Chondrocyte (in vitro differentiated cells): ENCODE data around the gene IKZF5. TPM values are rescaled to one million over a fixed set of nuclear protein-coding genes. Genes with fewer than 3 reads are reported as not detected.

Experiments
- DNase-seq: peaks from one replicate; pipeline ENCODE4 v3.0.0; 2021; ENCODE audit warnings: mixed read lengths, low spot score
- H3K27ac Mint-ChIP-seq: one replicate; pipeline ENCODE4 v1.8.0; 2021; ENCODE audit warnings: mild to moderate bottlenecking, moderate library complexity, mixed read lengths; ENCODE audit not compliant: unreplicated experiment
- H3K27me3 Mint-ChIP-seq: 2 replicates; pipeline ENCODE4 v1.8.0; 2021; ENCODE audit warnings: low read depth, mixed read lengths
- H3K36me3 Mint-ChIP-seq: 2 replicates; pipeline ENCODE4 v1.8.0; 2021; ENCODE audit warnings: low read depth, mixed read lengths
- H3K4me1 Mint-ChIP-seq: 2 replicates; pipeline ENCODE4 v1.8.0; 2021; ENCODE audit warnings: low read depth, mild to moderate bottlenecking, mixed read lengths
- H3K4me3 Mint-ChIP-seq: one replicate; pipeline ENCODE4 v1.8.0; 2021; ENCODE audit warnings: mild to moderate bottlenecking, moderate library complexity, mixed read lengths; ENCODE audit not compliant: unreplicated experiment
- H3K9me3 Mint-ChIP-seq: 2 replicates; pipeline ENCODE4 v1.8.0; 2021; ENCODE audit warnings: low read depth, mixed read lengths
- CTCF ChIP-seq: fragments of 200-600 bp; sonication (generic); IDR thresholded peaks from 2 replicates; pipeline ENCODE4 v1.5.0; 2021; ENCODE audit warnings: antibody characterized with exemption, mild to moderate bottlenecking, moderate library complexity
- total RNA-seq: library from RNA; stranded (reverse); gene quantifications from 3 replicates; pipeline ENCODE4 v1.2.1, GENCODE V29; 2021

Gene IKZF5
- total RNA-seq, 1 donor from 2014 or later = 9.6 TPM

- H3K36me3 Mint-ChIP-seq = peaks cover 1% of the 10 kb centered on the region
- peaks cover 6% of the 10 kb centered on the region for H3K27me3 Mint-ChIP-seq
- H3K4me1 Mint-ChIP-seq = peaks cover 14% of the 10 kb centered on the region
- no peak for DNase-seq
- peak overlapping the region; percentile 95 for H3K27ac Mint-ChIP-seq
- TF ChIP-seq CTCF = peak; percentile 73
- H3K4me3 Mint-ChIP-seq = peak overlapping the region; percentile 83
- no peaks in the 10 kb centered on the region for H3K9me3 Mint-ChIP-seq
Measured at GRCh38 chr10:122981066-122981464, 27.5 kb downstream of the IKZF5 start.

- peak within 1 kb of the TSS; percentile 95 for H3K27ac Mint-ChIP-seq
- peak; percentile 91 for TF ChIP-seq CTCF
- H3K27me3 Mint-ChIP-seq = peaks cover 6% of the 10 kb centered on the region
- H3K9me3 Mint-ChIP-seq = no peaks in the 10 kb centered on the region
- peaks cover 14% of the 10 kb centered on the region for H3K4me1 Mint-ChIP-seq
- H3K4me3 Mint-ChIP-seq = peak within 1 kb of the TSS; percentile 83
- peaks cover 1% of the 10 kb centered on the region for H3K36me3 Mint-ChIP-seq
- DNase-seq = peak; percentile 95
Measured at GRCh38 chr10:122980209-122981065, 28.2 kb downstream of the IKZF5 start, which contains the start of gene PSTK. TSS of gene PSTK (plus strand) at chr10:122980401. CDS start at chr10:122980480, 79 bp downstream.

- Mint-ChIP-seq H3K27me3 (peaks cover 6% of the 10 kb centered on the region), H3K9me3 (no peaks in the 10 kb centered on the region), H3K4me3 (no peak overlapping the region), H3K36me3 (no peaks in the 10 kb centered on the region), H3K4me1 (peaks cover under 1% of the 10 kb centered on the region), H3K27ac (no peak overlapping the region)
- no peak for TF ChIP-seq CTCF
- DNase-seq = no peak
Measured at GRCh38 chr10:122974543-122975064, 34.0 kb downstream of the IKZF5 start.

GRCh38 chr10:122974023-122974422, 34.6 kb downstream of the IKZF5 start:
- peaks cover 5% of the 10 kb centered on the region for H3K9me3 Mint-ChIP-seq
- no peaks in the 10 kb centered on the region for H3K4me1 Mint-ChIP-seq
- H3K27me3 Mint-ChIP-seq = peaks cover 6% of the 10 kb centered on the region
- no peak for TF ChIP-seq CTCF
- DNase-seq = no peak
- no peaks in the 10 kb centered on the region for H3K36me3 Mint-ChIP-seq
- H3K4me3 Mint-ChIP-seq = no peak overlapping the region
- H3K27ac Mint-ChIP-seq = no peak overlapping the region

- no peak overlapping the region for H3K27ac Mint-ChIP-seq
- H3K27me3 Mint-ChIP-seq = no peaks in the 10 kb centered on the region
- DNase-seq = no peak
- no peaks in the 10 kb centered on the region for H3K4me1 Mint-ChIP-seq
- H3K9me3 Mint-ChIP-seq = peaks cover 45% of the 10 kb centered on the region
- TF ChIP-seq CTCF = no peak
- peaks cover 2% of the 10 kb centered on the region for H3K36me3 Mint-ChIP-seq
- H3K4me3 Mint-ChIP-seq = no peak overlapping the region
Measured at GRCh38 chr10:122968698-122969097, 39.9 kb downstream of the IKZF5 start.
